IPS-NIHi11 (cell line): ENCODE data around the gene STARD3NL.
"Not testable (repeated sequence)": the region's sequence is repeated elsewhere in the genome, so short reads cannot be mapped to it uniquely, and the experiment has no call there.

Source experiments
- DNase-seq: peaks from one replicate; pipeline ENCODE4 v3.0.0; 2012; ENCODE audit warnings: mixed read lengths, low spot score

Gene STARD3NL

DNA sequence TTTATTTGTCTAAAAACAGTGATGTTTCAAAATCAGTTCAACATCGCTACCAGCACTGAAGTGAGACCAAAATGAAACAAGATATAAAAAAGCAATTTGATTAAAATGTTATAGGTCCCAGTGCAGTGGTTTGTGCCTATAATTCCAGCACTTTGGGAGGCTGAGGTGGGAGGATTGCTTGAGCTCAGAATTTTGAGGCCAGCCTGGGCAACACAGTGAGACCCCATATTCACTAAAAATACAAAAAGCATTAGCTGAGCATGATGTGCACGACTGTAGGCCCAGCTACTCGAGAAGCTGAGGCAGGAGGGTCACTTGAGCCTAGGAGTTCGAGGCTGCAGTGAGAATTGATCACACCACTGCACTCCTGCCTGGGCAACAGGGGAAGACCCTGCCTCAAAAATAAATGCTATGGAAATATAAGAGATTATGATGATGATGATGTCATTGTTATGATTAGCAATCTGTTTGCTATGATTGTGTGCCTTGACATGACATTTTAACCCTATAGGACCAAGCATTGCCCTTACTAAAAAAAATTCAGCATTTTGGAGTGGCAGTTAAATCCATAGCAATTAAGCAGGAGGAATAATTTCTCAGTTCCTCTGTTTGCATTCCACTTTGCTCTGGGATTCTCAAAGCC is 91.8 kb downstream of the STARD3NL start:
- DNase-seq, result not testable (repeated sequence)

DNA sequence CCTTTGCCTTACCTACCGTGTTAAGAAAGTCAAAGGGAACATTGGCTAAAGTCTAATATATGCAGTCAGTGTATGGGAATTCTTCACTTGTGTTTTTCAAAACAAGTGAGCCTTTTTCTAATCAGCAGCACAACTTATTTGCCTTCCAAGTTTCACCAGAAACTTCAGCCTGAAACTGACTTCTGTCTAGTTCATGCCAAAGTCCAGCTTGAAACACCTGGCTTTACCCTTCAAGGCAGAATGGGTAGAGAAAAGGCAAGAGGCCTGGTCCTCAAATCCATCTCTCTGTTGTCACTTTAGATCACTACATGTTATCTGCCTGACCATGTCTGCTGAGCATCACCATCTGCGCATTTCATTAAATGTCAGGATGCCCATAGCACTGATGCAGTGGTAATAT is 92.4 kb downstream of the STARD3NL start:
- not testable (repeated sequence) for DNase-seq

DNA sequence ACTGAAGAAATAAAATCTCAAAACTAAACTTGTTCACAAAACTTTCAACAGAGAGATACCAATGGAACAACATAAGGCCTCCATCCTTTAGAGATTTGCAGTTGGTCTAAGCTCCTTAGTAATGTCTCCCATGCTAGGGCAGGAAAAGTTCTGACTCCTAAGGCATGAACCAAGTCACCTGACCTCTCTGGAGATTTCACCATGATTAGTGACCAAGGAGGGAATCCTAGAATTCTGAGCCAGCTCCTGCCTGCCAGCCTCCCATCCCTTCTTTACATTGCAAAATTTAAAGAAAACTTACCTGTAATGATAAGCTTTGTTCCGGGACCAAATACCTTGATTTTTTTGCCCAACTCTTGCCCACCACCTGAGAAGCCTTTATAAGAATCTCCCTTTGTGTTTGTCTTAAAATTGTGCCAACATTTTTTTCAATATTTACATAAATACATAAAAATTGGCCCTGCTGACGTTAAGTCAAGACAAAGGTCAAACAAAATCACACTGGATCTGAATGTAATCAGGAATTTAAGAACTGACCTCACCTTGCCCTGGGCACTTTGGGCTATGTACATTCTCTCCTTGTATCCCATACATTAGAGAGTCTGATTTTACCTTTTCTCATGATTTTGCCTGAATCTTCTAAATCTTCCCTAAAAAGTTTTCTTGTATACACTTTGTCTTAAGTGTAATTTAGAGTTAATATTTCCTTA is 95.4 kb downstream of the STARD3NL start, which contains the start of gene TARP:
TSS of gene TARP (minus strand) at position 351 of the 710 bp plus-strand sequence.
- no peak for DNase-seq

DNA sequence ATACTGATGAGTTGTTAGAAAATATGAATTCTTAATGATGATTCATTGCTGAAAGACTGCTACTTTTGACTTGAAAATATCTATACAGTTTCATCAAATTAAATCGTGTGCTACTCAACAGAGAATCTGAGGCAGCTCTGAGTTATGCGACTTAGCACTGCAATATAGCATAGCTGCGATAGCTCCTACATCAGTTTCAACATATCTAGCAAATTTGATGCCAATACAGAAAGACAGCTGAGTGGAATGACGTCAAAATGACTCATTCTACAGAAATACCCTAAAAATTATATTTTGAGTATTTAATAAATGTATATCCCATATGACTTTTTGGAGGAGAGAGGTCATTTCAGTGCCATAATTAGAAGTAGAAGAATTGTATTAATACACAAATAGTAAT is 96.4 kb downstream of the STARD3NL start:
- no peak for DNase-seq

DNA sequence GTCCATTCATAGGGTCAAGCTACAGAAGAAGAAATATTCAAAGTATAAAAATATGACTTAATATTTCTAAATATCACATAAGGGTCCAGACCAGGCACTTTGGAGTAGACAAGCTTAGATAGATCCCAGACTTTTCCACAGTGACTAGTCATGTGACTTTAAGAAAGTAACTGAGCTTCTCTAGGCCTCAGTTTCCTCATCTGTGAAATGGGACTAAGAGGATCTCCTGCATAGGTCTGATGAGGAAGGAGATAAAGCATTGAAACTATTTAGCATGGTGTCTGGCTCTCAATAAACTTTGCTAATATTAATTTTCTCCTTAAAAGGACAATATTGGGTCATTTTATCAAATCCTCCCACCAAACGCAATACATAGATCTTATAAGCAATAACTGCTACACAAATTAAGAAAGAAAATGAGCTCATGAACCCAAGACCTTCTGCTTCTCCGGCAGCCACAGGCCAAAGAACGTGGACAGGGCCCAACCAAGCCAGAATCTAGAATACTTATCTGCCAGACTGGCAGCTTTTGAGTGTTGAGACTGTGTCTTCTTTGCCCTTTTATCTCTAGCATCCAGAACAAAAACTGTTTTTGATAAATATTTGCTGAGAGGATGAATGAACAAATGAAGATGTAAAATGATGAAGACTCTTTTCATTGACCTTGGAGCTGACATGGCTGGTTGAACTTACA is 97.0 kb downstream of the STARD3NL start:
- no peak for DNase-seq

DNA sequence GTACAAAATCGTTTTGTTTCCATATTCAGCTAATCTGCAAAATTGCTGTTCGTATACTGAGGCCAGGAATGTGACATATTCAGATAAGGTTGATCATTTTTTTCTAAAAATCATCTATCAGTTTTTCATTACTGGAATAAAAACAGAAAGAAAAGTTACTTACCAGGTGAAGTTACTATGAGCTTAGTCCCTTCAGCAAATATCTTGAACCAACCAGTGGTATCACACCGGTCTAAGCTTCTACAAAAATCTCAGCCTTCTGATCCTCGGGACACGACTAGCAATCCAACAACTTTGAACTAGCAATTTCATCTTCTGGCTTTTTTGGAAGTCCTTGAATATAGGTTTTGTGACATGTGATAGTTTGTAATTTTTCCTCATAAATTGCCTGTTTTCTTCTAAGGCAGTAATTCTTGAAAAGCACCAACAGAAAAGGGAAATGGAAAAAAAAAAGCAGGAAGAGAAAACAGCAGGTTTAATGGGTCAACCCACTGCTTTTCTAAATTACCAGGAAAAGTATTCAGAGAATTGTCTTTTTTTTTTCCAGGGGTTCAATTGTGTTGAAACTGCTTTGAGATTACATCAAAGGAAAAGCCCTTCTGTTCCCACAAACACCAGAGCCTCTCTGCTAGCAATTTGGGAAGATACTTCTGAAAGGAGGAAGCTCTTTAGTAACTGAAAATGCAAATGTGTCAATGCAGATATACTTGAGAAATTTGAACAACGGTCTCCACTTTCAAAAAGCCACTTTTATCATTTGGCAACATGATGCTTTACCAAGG is 98.2 kb downstream of the STARD3NL start:
- DNase-seq, result no peak

DNA sequence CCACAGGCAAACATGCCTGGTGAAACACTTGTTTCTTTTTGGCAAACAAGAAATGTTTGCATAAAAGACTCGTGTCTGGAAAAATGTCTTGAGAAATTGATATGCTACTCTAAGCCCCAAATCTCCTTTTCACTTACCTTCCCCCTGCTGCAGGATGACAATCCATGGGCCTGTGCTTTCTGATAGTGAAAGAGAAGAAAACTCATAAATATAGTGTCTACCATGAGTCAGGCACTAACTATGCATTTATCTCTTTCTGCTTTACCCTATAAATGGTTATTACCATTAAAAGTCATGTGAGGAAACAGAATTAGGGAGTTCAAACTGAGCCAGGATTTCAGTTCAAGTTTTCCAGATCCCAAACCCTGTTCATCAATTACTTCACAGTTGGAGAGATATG is 102.0 kb downstream of the STARD3NL start:
- DNase-seq, result no peak
